ENCODE measurements around the gene CD6.
"Not testable (repeated sequence)": the region's sequence is repeated elsewhere in the genome, so short reads cannot be mapped to it uniquely, and the experiment has no call there.

CD6 gene

GRCh38 chr11:61052182-61052972 lies 80.9 kb downstream of the CD6 start:
- no peak overlapping the region for H3K4me3 Mint-ChIP-seq
- intact Hi-C loops (cut with micrococcal nuclease), result no loop called here
- no peaks in the 10 kb centered on the region for H3K9me3 Mint-ChIP-seq
- H3K4me1 Mint-ChIP-seq (ENCODE audit: low read depth), result peaks cover 37% of the 10 kb centered on the region
- H3K36me3 Mint-ChIP-seq (ENCODE audit: low read depth), result no peaks in the 10 kb centered on the region
- peaks cover 30% of the 10 kb centered on the region for H3K27me3 Mint-ChIP-seq
- no peak overlapping the region for H3K27ac Mint-ChIP-seq

- intact Hi-C loops (cut with micrococcal nuclease), result no loop called here
Measured at GRCh38 chr11:61053191-61053590, 81.7 kb downstream of the CD6 start.

GRCh38 chr11:61054513-61054912 lies 83.0 kb downstream of the CD6 start:
- Mint-ChIP-seq H3K36me3 (ENCODE audit: low read depth) (no peaks in the 10 kb centered on the region), H3K9me3 (no peaks in the 10 kb centered on the region), H3K27me3 (peaks cover 16% of the 10 kb centered on the region), H3K4me1 (ENCODE audit: low read depth) (peaks cover 47% of the 10 kb centered on the region), H3K4me3 (no peak overlapping the region), H3K27ac (no peak overlapping the region)
- intact Hi-C loops (cut with micrococcal nuclease), result no loop called here

More at GRCh38 chr11:61053191-61053590, 81.7 kb downstream of the CD6 start:
- H3K36me3 Mint-ChIP-seq (ENCODE audit: low read depth), result no peaks in the 10 kb centered on the region
- no peak overlapping the region for H3K4me3 Mint-ChIP-seq
- H3K27me3 Mint-ChIP-seq, result peaks cover 25% of the 10 kb centered on the region
- peaks cover 37% of the 10 kb centered on the region for H3K4me1 Mint-ChIP-seq (ENCODE audit: low read depth)
- no peaks in the 10 kb centered on the region for H3K9me3 Mint-ChIP-seq
- peak overlapping the region; percentile 53 for H3K27ac Mint-ChIP-seq

GRCh38 chr11:61054927-61055562 lies 83.6 kb downstream of the CD6 start:
- Mint-ChIP-seq H3K4me3 (no peak overlapping the region), H3K4me1 (ENCODE audit: low read depth) (peaks cover 44% of the 10 kb centered on the region), H3K27me3 (peaks cover 12% of the 10 kb centered on the region), H3K27ac (peak overlapping the region; percentile 69), H3K9me3 (no peaks in the 10 kb centered on the region), H3K36me3 (ENCODE audit: low read depth) (no peaks in the 10 kb centered on the region)
- intact Hi-C loops (cut with micrococcal nuclease), result no loop called here

GRCh38 chr11:61055776-61056175 lies 84.3 kb downstream of the CD6 start:
- intact Hi-C loops (cut with micrococcal nuclease), result no loop called here

GRCh38 chr11:61056571-61056970 lies 85.1 kb downstream of the CD6 start:
- peaks cover 12% of the 10 kb centered on the region for H3K27me3 Mint-ChIP-seq
- H3K27ac Mint-ChIP-seq, result no peak overlapping the region
- no peak overlapping the region for H3K4me3 Mint-ChIP-seq
- H3K4me1 Mint-ChIP-seq (ENCODE audit: low read depth), result peaks cover 51% of the 10 kb centered on the region
- no peaks in the 10 kb centered on the region for H3K36me3 Mint-ChIP-seq (ENCODE audit: low read depth)
- no peaks in the 10 kb centered on the region for H3K9me3 Mint-ChIP-seq
- intact Hi-C loops (cut with micrococcal nuclease), result no loop called here

More at GRCh38 chr11:61055776-61056175, 84.3 kb downstream of the CD6 start:
- H3K27me3 Mint-ChIP-seq, result peaks cover 12% of the 10 kb centered on the region
- no peaks in the 10 kb centered on the region for H3K9me3 Mint-ChIP-seq
- no peak overlapping the region for H3K4me3 Mint-ChIP-seq
- peaks cover 43% of the 10 kb centered on the region for H3K4me1 Mint-ChIP-seq (ENCODE audit: low read depth)
- peak overlapping the region; percentile 69 for H3K27ac Mint-ChIP-seq
- H3K36me3 Mint-ChIP-seq (ENCODE audit: low read depth), result no peaks in the 10 kb centered on the region

- Mint-ChIP-seq H3K9me3 (no peaks in the 10 kb centered on the region), H3K4me1 (ENCODE audit: low read depth) (peaks cover 56% of the 10 kb centered on the region), H3K36me3 (ENCODE audit: low read depth) (no peaks in the 10 kb centered on the region), H3K27me3 (peaks cover 12% of the 10 kb centered on the region), H3K4me3 (no peak overlapping the region), H3K27ac (no peak overlapping the region)
- intact Hi-C loops (cut with micrococcal nuclease), result no loop called here
Measured at GRCh38 chr11:61056981-61057380, 85.5 kb downstream of the CD6 start.

- intact Hi-C loops (cut with micrococcal nuclease), result no loop called here
- H3K27ac Mint-ChIP-seq, result no peak overlapping the region
- H3K27me3 Mint-ChIP-seq, result peaks cover 11% of the 10 kb centered on the region
- peaks cover 51% of the 10 kb centered on the region for H3K4me1 Mint-ChIP-seq (ENCODE audit: low read depth)
- no peak overlapping the region for H3K4me3 Mint-ChIP-seq
- no peaks in the 10 kb centered on the region for H3K9me3 Mint-ChIP-seq
- no peaks in the 10 kb centered on the region for H3K36me3 Mint-ChIP-seq (ENCODE audit: low read depth)
Measured at GRCh38 chr11:61057615-61058014, 86.1 kb downstream of the CD6 start.

GRCh38 chr11:61058583-61059259 lies 87.2 kb downstream of the CD6 start:
- intact Hi-C loops (cut with micrococcal nuclease), result no loop called here
- Mint-ChIP-seq H3K4me3 (no peak overlapping the region), H3K27ac (no peak overlapping the region), H3K36me3 (ENCODE audit: low read depth) (no peaks in the 10 kb centered on the region), H3K9me3 (no peaks in the 10 kb centered on the region), H3K27me3 (peaks cover 4% of the 10 kb centered on the region), H3K4me1 (ENCODE audit: low read depth) (peaks cover 49% of the 10 kb centered on the region)

GRCh38 chr11:61059260-61059752 lies 87.8 kb downstream of the CD6 start:
- intact Hi-C loops (cut with micrococcal nuclease), result no loop called here
- peaks cover 1% of the 10 kb centered on the region for H3K27me3 Mint-ChIP-seq
- no peaks in the 10 kb centered on the region for H3K9me3 Mint-ChIP-seq
- H3K27ac Mint-ChIP-seq, result no peak overlapping the region
- H3K36me3 Mint-ChIP-seq (ENCODE audit: low read depth), result no peaks in the 10 kb centered on the region
- peak overlapping the region; percentile 6 for H3K4me3 Mint-ChIP-seq
- H3K4me1 Mint-ChIP-seq (ENCODE audit: low read depth), result peaks cover 44% of the 10 kb centered on the region

GRCh38 chr11:61061081-61061826 lies 89.8 kb downstream of the CD6 start:
- no peaks in the 10 kb centered on the region for H3K9me3 Mint-ChIP-seq
- intact Hi-C loops (cut with micrococcal nuclease), result no loop called here
- no peaks in the 10 kb centered on the region for H3K36me3 Mint-ChIP-seq (ENCODE audit: low read depth)

GRCh38 chr11:61062181-61062930 lies 90.9 kb downstream of the CD6 start:
- Mint-ChIP-seq H3K9me3 (no peaks in the 10 kb centered on the region), H3K4me3 (no peak overlapping the region), H3K4me1 (ENCODE audit: low read depth) (peaks cover 50% of the 10 kb centered on the region), H3K36me3 (ENCODE audit: low read depth) (no peaks in the 10 kb centered on the region), H3K27ac (no peak overlapping the region), H3K27me3 (peaks cover 8% of the 10 kb centered on the region)
- intact Hi-C loops (cut with micrococcal nuclease), result no loop called here

More at GRCh38 chr11:61061081-61061826, 89.8 kb downstream of the CD6 start:
- no peak overlapping the region for H3K27ac Mint-ChIP-seq
- peaks cover 8% of the 10 kb centered on the region for H3K27me3 Mint-ChIP-seq
- H3K4me3 Mint-ChIP-seq, result no peak overlapping the region
- peaks cover 42% of the 10 kb centered on the region for H3K4me1 Mint-ChIP-seq (ENCODE audit: low read depth)

GRCh38 chr11:61065236-61065635 lies 93.8 kb downstream of the CD6 start:
- intact Hi-C loops (cut with micrococcal nuclease); H3K36me3 Mint-ChIP-seq (ENCODE audit: low read depth); H3K4me3 Mint-ChIP-seq; H3K9me3 Mint-ChIP-seq; H3K27ac Mint-ChIP-seq: not testable (repeated sequence)
- Mint-ChIP-seq H3K4me1 (ENCODE audit: low read depth) (peaks cover 63% of the 10 kb centered on the region), H3K27me3 (peaks cover 13% of the 10 kb centered on the region)

Measured in dendritic cell treated with granulocyte-macrophage colony-stimulating factor and Interleukin-4, amounts not matched to agents 40 ng/mL and 50 ng/mL, for 4 days (primary cell).